ENCODE data around the gene CSTF2T.

CSTF2T gene

GRCh38 chr10:51672039-51672535 is 27.3 kb downstream of the CSTF2T start:
- TF ChIP-seq CTCF (IDR thresholded peaks at IDR 0.05; ENCODE audit: low read depth, low read length), result no peak
- in situ Hi-C loops (cut with HindIII; ENCODE audit: low sequenced_read_pairs), result no loop called here

GRCh38 chr10:51669041-51669440 is 30.4 kb downstream of the CSTF2T start:
- in situ Hi-C loops (cut with HindIII; ENCODE audit: low sequenced_read_pairs), result no loop called here
- no peak overlapping the region for H3K4me3 ChIP-seq (ENCODE audit: low read depth, low read length)
- DNase-seq (ENCODE audit: low read depth, low spot score), result no peak
- TF ChIP-seq CTCF (IDR thresholded peaks at IDR 0.05; ENCODE audit: low read depth, low read length), result no peak

More at GRCh38 chr10:51672039-51672535, 27.3 kb downstream of the CSTF2T start:
- no peak for DNase-seq (ENCODE audit: low read depth, low spot score)
- H3K4me3 ChIP-seq (ENCODE audit: low read depth, low read length), result no peak overlapping the region

- TF ChIP-seq CTCF (IDR thresholded peaks at IDR 0.05; ENCODE audit: low read depth, low read length), result no peak
- no peak overlapping the region for H3K4me3 ChIP-seq (ENCODE audit: low read depth, low read length)
- peak; percentile 6 for DNase-seq (ENCODE audit: low read depth, low spot score)
- in situ Hi-C loops (cut with HindIII; ENCODE audit: low sequenced_read_pairs), result no loop called here
Measured at GRCh38 chr10:51668336-51668689, 31.1 kb downstream of the CSTF2T start.

DNA sequence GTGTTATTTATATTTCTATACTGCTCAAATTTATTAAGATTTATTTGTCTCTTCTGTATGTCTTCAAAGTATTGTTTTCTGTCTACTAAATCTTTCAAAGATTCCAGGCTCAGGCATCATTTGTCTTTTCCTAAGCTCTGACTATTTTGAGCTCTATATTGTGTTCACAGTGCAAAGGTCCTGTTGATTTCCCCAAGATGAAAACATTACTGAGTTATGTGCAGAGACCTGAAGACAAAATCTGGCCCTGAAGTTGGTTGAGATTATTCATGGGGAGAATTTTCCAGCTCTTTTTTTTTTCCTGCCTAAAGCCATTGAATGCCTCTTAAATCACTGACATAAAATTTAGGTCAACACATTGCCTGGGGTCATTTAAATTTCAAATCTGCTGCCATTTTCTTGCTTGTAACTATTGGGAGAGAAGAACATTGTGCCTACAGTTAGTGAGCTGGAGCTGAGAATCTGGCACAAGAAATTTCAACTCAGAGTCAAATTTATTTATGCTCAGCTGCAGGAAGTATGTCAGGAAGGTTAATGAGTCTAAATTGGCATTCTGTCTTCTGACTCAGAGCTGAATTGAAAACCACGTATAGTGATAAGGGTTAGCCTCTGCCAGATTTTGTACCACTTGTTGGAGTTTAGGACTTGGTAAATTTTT is 31.6 kb downstream of the CSTF2T start:
- in situ Hi-C loops (cut with HindIII; ENCODE audit: low sequenced_read_pairs), result no loop called here
- H3K4me3 ChIP-seq (ENCODE audit: low read depth, low read length), result no peak overlapping the region

GRCh38 chr10:51666456-51666855 is 32.9 kb downstream of the CSTF2T start:
- in situ Hi-C loops (cut with HindIII; ENCODE audit: low sequenced_read_pairs), result no loop called here
- TF ChIP-seq CTCF (IDR thresholded peaks at IDR 0.05; ENCODE audit: low read depth, low read length), result no peak
- DNase-seq (ENCODE audit: low read depth, low spot score), result no peak

More for the DNA sequence above, 31.6 kb downstream of the CSTF2T start:
- DNase-seq (ENCODE audit: low read depth, low spot score), result peak; percentile 49
- TF ChIP-seq CTCF (IDR thresholded peaks at IDR 0.05; ENCODE audit: low read depth, low read length), result no peak

GRCh38 chr10:51663086-51663485 is 36.3 kb downstream of the CSTF2T start:
- DNase-seq (ENCODE audit: low read depth, low spot score), result no peak
- in situ Hi-C loops (cut with HindIII; ENCODE audit: low sequenced_read_pairs), result no loop called here
- no peak overlapping the region for H3K4me3 ChIP-seq (ENCODE audit: low read depth, low read length)
- TF ChIP-seq CTCF (IDR thresholded peaks at IDR 0.05; ENCODE audit: low read depth, low read length), result no peak

More at GRCh38 chr10:51666456-51666855, 32.9 kb downstream of the CSTF2T start:
- no peak overlapping the region for H3K4me3 ChIP-seq (ENCODE audit: low read depth, low read length)
